HG03565 (cell line): ENCODE measurements around the gene PRPF38A.
A peak's percentile ranks its signal among the peaks of the same experiment; 100 is the strongest.

Source experiments
- ATAC-seq: cut with Tn5 transposase; IDR thresholded peaks from one replicate; pipeline ENCODE4 v1.9.1; 2021; ENCODE audit warnings: mild to moderate bottlenecking, moderate library complexity; ENCODE audit not compliant: unreplicated experiment

Gene PRPF38A

GRCh38 chr1:52393174-52393573 is 11.2 kb upstream of the PRPF38A start:
- no peak for ATAC-seq

DNA sequence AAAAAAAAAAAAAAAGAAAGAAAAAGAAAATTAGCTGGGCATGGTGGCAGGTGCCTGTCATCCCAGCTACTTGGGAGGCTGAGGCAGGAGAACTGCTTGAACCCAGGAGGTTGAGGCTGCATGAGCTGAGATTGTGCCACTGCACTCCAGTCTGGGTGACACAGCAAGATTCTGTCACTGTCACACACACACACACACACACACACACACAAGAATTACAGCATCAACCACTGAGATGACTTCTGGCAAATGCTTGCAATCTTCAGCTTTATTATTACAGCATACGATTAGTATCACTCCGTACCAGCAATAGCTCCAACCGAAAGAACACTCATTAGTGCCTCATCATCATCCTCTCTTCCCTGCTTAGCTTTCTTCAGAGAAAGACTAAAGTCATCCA is 4.8 kb upstream of the PRPF38A start:
- ATAC-seq, result no peak

DNA sequence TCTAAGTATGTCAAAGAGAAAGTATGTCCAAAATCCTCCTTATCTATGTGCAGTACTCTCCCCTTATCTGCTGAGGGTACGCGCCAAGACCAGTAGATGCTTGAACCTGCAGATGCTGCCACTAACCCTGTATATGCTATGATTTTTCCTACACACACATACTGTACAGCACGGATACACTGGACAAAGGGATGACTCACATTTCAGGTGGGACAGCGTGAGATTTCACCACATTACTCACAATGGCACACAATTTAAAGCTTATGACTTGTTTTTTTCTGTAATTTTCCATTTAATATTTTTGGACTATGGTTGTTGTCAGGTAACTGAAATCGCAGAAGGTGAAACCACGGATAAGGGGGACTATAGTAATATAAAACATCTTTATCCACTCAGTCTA is 4.3 kb upstream of the PRPF38A start:
- ATAC-seq, result no peak

DNA sequence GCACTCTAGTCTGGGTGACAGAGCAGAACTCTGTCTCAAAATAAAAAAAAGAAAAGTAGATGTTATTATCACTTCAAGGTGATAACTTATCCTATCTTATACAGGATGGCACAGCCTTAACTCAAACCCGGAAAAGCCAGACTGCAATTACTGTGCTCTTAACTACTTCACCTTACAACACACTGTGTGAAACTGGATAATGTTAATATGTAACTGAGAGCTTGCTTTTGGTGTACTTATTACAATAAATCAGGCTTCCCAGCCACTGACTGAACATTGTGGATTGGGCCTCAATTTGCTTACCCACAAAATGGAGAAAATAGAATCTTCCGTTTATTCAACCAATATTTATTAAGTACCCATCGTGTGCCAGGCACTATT is 1.6 kb upstream of the PRPF38A start:
- no peak for ATAC-seq

DNA sequence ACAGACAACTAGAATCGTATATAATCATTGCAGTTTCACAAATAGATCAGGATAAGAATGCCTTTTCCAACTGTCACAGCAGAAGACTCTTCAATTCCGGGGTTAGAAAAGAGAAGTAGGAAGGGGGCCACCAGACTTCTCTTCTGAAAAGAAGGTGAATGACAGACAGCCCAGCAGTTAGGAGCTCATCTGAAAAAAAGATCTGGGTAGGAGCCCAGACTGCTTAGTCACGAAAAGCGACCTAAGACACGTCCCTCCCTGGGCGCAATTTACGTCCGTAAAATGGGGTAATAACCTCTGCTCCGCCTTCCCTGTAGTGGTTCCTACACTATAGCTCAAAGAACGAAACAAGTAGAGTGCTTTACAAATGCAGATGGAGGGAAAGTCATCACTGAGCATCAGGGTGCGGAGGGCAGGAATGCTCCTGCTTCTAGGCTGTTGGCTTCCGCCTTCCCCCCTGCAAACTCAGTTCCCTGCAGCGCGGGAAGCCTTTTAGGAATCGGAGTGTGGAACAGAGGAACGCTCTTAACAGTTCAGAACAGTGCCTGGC is 761 bp upstream of the PRPF38A start:
- ATAC-seq, result peak; percentile 25

DNA sequence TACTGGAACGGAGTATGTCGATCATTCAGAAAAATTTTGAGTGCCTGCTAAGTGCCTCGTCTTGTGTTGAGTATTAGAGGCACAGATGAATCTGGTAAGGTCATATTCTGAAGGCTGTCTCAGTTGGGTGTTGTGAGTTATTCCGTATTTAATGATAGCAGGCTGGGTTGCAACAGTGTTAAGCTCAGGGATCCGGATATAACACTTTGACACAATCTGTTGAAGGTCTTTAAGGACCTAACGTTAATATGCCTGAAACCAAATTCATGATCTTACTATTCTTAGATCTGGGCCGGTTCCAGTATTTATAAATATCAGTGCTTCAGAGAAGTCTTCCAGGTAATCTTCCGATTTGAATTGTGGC is 555 bp downstream of the PRPF38A start:
- no peak for ATAC-seq

- no peak for ATAC-seq
These were observed 9.1 kb downstream of the PRPF38A start for GRCh38 chr1:52413410-52413989.

GRCh38 chr1:52414942-52415341 is 10.5 kb downstream of the PRPF38A start:
- ATAC-seq, result no peak

DNA sequence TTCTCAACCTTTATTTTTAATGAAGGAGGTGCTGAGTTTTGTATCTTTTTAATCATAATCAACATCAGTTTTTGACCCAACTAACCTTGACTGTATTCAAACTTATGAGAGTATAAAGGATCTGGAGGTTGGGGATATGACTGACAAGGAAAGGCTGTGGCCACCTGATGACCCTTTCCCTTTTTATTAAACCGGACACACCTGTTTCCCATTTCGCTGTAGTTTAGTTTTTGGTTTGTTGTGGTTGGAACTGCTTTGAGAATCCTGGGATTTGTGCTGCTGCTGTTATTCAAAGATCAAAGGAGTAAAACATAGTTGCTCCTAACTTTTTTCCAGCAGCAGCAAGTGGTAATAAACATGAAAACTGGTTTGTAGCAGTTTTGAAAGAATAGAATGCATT is 12.4 kb downstream of the PRPF38A start:
- no peak for ATAC-seq

GRCh38 chr1:52420713-52421112 is 16.3 kb downstream of the PRPF38A start:
- no peak for ATAC-seq

- ATAC-seq, result no peak
These were observed 18.7 kb downstream of the PRPF38A start for GRCh38 chr1:52423055-52423454.

DNA sequence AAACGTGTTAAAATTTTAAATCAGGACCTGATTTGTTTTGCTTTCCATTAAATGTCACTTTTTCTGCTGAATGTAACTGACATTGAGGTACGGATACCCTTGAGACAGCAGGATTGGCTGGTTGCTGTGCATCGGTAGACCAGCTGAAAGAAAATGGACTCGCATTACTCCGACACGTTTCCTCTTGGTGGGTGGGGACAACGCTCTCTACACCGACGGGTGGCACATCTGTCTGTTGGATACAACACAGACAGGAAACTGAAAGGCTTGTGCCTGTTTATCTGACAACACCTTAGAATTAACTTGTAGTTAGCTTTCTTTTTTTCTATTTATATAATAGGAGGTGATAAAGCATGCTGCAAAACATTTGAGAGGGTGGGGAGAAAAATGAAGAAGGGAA is 19.4 kb downstream of the PRPF38A start:
- ATAC-seq, result no peak

DNA sequence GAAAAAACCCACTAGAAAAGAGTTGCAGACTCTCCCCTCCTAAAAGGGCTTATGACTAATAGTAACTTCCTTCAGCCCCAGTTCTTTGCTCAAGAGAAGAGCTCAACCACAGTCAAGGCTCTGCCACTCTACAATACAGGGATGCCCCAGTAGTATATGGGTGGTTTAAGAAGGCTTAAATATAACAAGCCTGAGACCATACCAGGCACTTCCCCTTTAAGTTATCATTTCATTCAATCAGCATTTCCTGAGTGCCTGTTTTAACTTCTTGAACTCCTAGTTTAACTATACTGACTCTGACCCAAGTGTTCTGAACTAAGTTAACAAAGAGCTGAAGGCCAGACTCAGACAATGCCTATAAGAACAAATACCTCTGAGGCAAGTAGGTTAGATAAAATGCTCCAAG is 19.8 kb downstream of the PRPF38A start:
- ATAC-seq, result no peak

DNA sequence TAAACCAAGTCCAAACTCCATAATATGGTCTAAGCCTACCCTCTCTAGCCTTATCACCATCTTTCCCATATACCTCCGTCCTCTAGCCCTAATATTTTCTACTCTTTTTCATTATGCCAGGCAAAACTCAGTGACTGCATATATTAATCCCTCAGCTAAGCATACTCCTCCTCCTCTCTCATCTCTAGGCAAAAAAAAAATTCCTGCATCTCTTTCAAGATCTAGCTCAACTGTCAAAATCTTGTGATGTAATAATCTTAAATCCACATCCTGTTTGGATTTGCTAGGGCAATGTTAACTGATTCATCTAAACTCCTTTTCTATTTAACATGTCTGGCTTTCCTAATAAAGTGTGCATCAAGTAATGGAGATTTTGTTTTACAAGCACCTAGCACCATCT is 20.4 kb downstream of the PRPF38A start:
- ATAC-seq, result no peak

DNA sequence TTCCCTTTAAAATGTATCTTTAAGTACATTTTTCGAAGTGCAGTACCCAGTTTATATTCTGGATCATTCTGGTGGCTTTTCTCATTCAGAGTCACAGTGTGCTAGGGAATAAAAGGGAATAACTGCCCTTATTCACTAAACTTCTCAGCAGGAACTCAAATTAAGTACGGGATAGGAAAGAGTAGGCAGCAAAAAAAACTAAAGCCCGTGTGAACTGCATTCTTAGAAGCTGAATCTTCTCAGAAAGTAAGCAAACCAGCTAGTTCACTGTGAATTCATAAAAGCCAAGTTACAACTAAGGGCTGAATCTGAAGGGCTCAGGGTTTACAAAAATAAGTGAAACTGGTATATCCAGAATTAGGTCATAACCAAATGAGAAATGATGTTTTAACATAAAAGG is 22.0 kb downstream of the PRPF38A start:
- no peak for ATAC-seq

GRCh38 chr1:52427152-52427551 is 22.8 kb downstream of the PRPF38A start:
- ATAC-seq, result no peak

GRCh38 chr1:52432807-52433206 is 28.4 kb downstream of the PRPF38A start:
- ATAC-seq, result no peak

DNA sequence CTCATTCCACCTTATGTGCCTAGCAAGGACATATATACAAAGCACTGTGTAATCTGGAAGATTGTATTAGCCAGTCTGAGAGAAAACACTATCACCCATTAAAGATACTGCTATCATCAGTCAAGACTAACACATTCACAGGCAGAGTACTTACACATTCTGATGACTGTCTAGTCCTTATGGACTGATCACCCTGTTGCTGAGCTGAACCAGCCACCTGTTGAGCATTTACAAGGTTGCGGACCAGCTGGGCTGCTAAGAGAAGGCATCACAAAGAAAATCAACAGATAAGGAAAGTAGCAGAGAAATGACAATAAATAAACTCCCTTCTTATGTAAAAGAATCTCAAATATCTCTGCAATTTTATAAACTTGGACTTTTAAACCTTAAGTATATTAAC is 30.8 kb downstream of the PRPF38A start:
- no peak for ATAC-seq

DNA sequence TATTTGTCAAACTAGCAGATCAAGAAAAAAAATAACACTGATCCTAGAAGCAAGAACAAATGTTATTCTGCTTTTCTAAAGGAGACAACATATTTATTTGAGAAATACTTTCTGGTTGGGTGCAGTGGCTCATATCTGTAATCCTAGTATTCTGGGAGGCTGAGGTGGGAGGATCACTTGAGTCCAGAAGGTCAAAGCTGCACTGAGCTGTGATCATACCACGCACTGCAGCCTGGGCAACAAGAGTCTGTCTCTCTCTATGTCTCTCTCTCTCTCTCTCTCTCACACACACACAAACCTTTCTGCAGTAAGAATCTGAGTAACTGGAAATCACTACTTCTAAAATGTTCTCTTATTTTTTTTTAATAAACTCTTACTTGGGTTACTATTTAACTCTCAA is 31.2 kb downstream of the PRPF38A start:
- ATAC-seq, result no peak

DNA sequence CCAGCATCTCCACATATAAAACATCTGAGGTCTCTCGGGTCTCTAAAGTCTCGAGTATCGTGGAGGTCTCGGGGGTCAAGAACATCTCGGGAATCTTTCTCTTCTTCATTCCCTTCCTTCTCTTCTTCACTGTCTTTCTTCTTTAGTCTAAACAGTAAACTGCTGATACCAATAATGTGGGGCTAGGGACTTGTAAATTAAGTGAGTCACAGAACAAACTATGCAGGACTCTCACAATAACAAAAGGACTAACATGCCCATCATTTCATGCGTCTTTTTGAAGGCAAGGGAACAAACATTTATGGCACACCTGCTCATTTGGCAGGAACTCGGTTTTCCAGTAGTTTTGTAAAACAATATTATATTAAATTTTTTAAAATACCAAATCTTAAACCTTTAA is 32.4 kb downstream of the PRPF38A start:
- no peak for ATAC-seq

GRCh38 chr1:52439976-52440375 is 35.6 kb downstream of the PRPF38A start:
- ATAC-seq, result no peak

- ATAC-seq, result no peak
These were observed 40.1 kb downstream of the PRPF38A start for GRCh38 chr1:52444463-52444862.

- ATAC-seq, result no peak
These were observed 49.7 kb downstream of the PRPF38A start for GRCh38 chr1:52454127-52454526.
